IPS-15b (cell line): ENCODE measurements around the gene SRPK3.

Source experiments
- H3K27me3 ChIP-seq: one replicate; pipeline ENCODE4 v1.6.1; 2013; ENCODE audit warnings: low read length; ENCODE audit not compliant: control insufficient read depth, insufficient read depth
- H3K36me3 ChIP-seq: one replicate; pipeline ENCODE4 v1.6.1; 2013; ENCODE audit warnings: low read length; ENCODE audit not compliant: control insufficient read depth, insufficient read depth
- H3K4me1 ChIP-seq: one replicate; pipeline ENCODE4 v1.6.1; 2013; ENCODE audit warnings: mild to moderate bottlenecking, low read length; ENCODE audit not compliant: control insufficient read depth, insufficient read depth
- H3K4me3 ChIP-seq: one replicate; pipeline ENCODE4 v1.5.1; 2013; ENCODE audit warnings: low read depth, low read length
- H3K9ac ChIP-seq: one replicate; pipeline ENCODE4 v1.6.1; 2013; ENCODE audit warnings: low read depth, mild to moderate bottlenecking, low read length
- H3K9me3 ChIP-seq: one replicate; pipeline ENCODE4 v1.6.1; 2013; ENCODE audit warnings: mild to moderate bottlenecking, low read length; ENCODE audit not compliant: control insufficient read depth, insufficient read depth

Gene SRPK3

DNA sequence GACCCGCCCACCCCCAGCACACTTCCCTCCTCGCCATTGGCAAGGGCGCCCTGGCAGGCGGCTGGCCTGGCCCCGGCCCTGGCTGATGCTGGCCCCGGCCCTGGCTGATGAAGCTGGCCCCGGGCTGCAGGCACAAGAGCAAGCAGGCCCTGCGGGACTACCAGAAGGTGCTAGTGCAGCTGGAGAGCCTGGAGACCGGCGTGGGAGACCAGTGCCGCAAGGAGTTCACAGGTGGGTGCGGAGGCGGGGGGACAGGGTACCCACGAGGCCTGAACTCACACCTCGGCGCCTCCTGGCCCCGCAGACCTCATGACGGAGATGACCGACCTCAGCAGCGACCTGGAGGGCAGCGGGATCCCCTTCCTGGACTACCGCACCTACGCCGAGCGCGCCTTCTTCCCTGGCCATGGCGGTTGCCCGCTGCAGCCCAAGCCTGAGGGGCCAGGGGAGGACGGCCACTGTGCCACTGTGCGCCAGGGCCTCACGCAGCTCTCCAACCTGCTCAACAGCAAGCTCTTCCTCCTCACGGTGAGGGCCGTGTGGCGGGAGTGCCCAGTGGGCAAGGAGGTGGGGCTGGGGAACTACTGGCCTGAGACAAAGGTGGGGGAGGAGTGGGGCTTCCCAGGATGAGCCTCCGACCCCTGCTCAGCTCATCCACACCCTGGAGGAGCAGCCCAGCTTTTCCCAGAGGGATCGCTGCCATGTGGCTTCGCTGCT lies 6.1 kb upstream of the SRPK3 start:
- no peaks in the 10 kb centered on the region for H3K27me3 ChIP-seq
- no peak overlapping the region for H3K4me3 ChIP-seq
- H3K36me3 ChIP-seq, result no peaks in the 10 kb centered on the region
- H3K9me3 ChIP-seq, result no peaks in the 10 kb centered on the region
- H3K4me1 ChIP-seq, result no peaks in the 10 kb centered on the region
- no peak overlapping the region for H3K9ac ChIP-seq

GRCh38 chrX:153775293-153776119 lies 5.3 kb upstream of the SRPK3 start:
- no peaks in the 10 kb centered on the region for H3K36me3 ChIP-seq
- H3K9me3 ChIP-seq, result no peaks in the 10 kb centered on the region
- H3K4me1 ChIP-seq, result no peaks in the 10 kb centered on the region
- H3K9ac ChIP-seq, result no peak overlapping the region
- H3K4me3 ChIP-seq, result no peak overlapping the region
- no peaks in the 10 kb centered on the region for H3K27me3 ChIP-seq

GRCh38 chrX:153776120-153776599 lies 4.7 kb upstream of the SRPK3 start:
- H3K9ac ChIP-seq, result no peak overlapping the region
- H3K27me3 ChIP-seq, result no peaks in the 10 kb centered on the region
- no peaks in the 10 kb centered on the region for H3K9me3 ChIP-seq
- no peaks in the 10 kb centered on the region for H3K4me1 ChIP-seq
- H3K36me3 ChIP-seq, result no peaks in the 10 kb centered on the region
- no peak overlapping the region for H3K4me3 ChIP-seq

- Histone ChIP-seq H3K9me3 (no peaks in the 10 kb centered on the region), H3K27me3 (no peaks in the 10 kb centered on the region), H3K4me3 (no peak overlapping the region), H3K9ac (no peak overlapping the region), H3K36me3 (no peaks in the 10 kb centered on the region), H3K4me1 (no peaks in the 10 kb centered on the region)
Observed at GRCh38 chrX:153776611-153777045, 4.2 kb upstream of the SRPK3 start.

GRCh38 chrX:153777261-153778090 lies 3.4 kb upstream of the SRPK3 start:
- Histone ChIP-seq H3K9ac (no peak overlapping the region), H3K9me3 (no peaks in the 10 kb centered on the region), H3K36me3 (no peaks in the 10 kb centered on the region), H3K27me3 (no peaks in the 10 kb centered on the region), H3K4me1 (no peaks in the 10 kb centered on the region), H3K4me3 (no peak overlapping the region)

DNA sequence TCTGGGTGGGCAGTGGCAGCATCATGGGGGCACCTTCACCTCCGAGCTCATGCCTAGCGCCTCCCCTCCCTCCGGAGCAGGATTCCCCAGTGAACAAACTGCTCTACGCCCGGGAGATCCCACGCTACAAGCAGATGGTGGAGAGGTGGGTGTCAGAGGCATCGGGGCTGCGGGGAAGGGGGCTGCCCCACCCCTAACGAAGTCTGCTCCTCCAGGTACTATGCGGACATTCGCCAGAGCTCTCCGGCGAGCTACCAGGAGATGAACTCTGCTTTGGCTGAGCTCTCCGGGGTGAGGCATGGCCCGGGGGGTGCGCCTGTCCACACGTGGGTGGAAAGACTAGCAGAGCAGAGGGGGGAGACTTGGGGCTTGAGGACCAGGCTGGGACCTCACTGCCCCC lies 2.7 kb upstream of the SRPK3 start:
- no peaks in the 10 kb centered on the region for H3K9me3 ChIP-seq
- H3K27me3 ChIP-seq, result no peaks in the 10 kb centered on the region
- no peaks in the 10 kb centered on the region for H3K4me1 ChIP-seq
- no peak overlapping the region for H3K4me3 ChIP-seq
- H3K9ac ChIP-seq, result no peak overlapping the region
- peaks cover 4% of the 10 kb centered on the region for H3K36me3 ChIP-seq

GRCh38 chrX:153778684-153779101 lies 2.1 kb upstream of the SRPK3 start:
- Histone ChIP-seq H3K9ac (no peak overlapping the region), H3K9me3 (no peaks in the 10 kb centered on the region), H3K4me1 (no peaks in the 10 kb centered on the region), H3K4me3 (no peak overlapping the region), H3K36me3 (peaks cover 4% of the 10 kb centered on the region), H3K27me3 (no peaks in the 10 kb centered on the region)

- no peaks in the 10 kb centered on the region for H3K9me3 ChIP-seq
- no peak overlapping the region for H3K9ac ChIP-seq
- H3K36me3 ChIP-seq, result peaks cover 4% of the 10 kb centered on the region
- H3K27me3 ChIP-seq, result no peaks in the 10 kb centered on the region
- H3K4me1 ChIP-seq, result no peaks in the 10 kb centered on the region
- no peak overlapping the region for H3K4me3 ChIP-seq
Observed at GRCh38 chrX:153779891-153780677, 757 bp upstream of the SRPK3 start.

DNA sequence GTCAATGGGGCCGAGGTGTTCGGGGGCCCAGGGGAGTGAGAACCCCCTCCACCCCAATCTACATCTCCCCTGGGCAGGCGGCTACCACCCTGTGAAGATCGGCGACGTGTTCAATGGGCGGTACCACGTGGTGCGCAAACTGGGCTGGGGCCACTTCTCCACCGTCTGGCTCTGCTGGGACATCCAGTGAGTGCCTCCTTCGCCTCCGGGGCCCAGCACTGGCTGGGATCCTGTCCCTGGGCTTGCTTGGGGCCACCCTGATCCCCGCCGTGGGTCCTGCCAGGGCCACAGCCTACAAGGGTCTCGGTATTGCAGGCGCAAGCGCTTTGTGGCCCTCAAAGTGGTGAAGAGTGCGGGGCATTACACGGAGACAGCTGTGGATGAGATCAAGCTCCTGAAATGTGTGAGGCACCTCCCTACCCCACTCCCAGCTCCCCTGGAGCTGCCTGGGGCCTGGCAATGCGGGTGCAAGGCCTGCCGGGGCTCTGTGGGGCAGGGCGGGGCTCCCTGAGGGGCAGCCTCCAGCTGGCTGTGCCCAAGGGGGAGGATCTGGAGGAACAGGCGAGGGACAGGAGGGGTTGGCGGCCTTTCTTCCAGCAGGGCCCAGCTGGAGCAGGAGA lies 697 bp downstream of the SRPK3 start:
- Histone ChIP-seq H3K4me1 (no peaks in the 10 kb centered on the region), H3K9me3 (no peaks in the 10 kb centered on the region), H3K9ac (no peak overlapping the region), H3K4me3 (no peak overlapping the region), H3K27me3 (no peaks in the 10 kb centered on the region), H3K36me3 (peaks cover 12% of the 10 kb centered on the region)

- Histone ChIP-seq H3K9ac (no peak overlapping the region), H3K36me3 (peaks cover 12% of the 10 kb centered on the region), H3K27me3 (no peaks in the 10 kb centered on the region), H3K4me1 (no peaks in the 10 kb centered on the region), H3K4me3 (no peak overlapping the region), H3K9me3 (peaks cover 3% of the 10 kb centered on the region)
Observed at GRCh38 chrX:153782313-153782712, 1.5 kb downstream of the SRPK3 start.
